C4-2B (cell line): ENCODE measurements around the gene TBX4.

ENCODE experiments used
- H3K27ac ChIP-seq: fragments of 450-650 bp; 2 replicates; pipeline ENCODE4 v1.5.1; 2017
- ZFX ChIP-seq: fragments of 450-650 bp; IDR thresholded peaks from 2 replicates; pipeline ENCODE4 v1.6.1; 2017
- TF ChIP-seq, protein P1 (sequence below): fragments of 450-650 bp; conservative IDR thresholded peaks from 2 replicates; pipeline ENCODE4 v1.5.1; 2017; ENCODE audit warnings: mild to moderate bottlenecking

The TBX4 gene

GRCh38 chr17:61482467-61482866, 30.2 kb downstream of the TBX4 start:
- no peak for TF ChIP-seq ZFX
- TF ChIP-seq, protein P1, sequence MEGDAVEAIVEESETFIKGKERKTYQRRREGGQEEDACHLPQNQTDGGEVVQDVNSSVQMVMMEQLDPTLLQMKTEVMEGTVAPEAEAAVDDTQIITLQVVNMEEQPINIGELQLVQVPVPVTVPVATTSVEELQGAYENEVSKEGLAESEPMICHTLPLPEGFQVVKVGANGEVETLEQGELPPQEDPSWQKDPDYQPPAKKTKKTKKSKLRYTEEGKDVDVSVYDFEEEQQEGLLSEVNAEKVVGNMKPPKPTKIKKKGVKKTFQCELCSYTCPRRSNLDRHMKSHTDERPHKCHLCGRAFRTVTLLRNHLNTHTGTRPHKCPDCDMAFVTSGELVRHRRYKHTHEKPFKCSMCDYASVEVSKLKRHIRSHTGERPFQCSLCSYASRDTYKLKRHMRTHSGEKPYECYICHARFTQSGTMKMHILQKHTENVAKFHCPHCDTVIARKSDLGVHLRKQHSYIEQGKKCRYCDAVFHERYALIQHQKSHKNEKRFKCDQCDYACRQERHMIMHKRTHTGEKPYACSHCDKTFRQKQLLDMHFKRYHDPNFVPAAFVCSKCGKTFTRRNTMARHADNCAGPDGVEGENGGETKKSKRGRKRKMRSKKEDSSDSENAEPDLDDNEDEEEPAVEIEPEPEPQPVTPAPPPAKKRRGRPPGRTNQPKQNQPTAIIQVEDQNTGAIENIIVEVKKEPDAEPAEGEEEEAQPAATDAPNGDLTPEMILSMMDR = no peak
- H3K27ac ChIP-seq = no peak overlapping the region

DNA sequence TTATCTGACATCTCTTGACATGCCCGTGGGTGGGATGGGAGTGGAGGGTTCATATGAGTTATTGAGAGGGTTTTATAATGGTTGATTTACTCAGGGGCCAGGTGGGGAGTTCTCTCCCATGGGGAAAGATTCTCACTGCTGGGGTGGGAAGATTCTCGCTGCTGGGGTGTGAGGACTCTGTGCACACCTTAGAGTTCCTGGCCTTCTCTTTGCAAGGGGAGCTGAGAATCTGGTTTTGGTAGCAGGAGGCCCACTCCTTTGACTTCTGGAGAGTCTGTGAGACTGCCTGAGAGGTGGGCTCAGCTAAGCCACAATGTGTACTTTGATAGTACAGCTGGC, 31.5 kb downstream of the TBX4 start:
- TF ChIP-seq ZFX = no peak
- TF ChIP-seq, protein P1 = no peak
- no peak overlapping the region for H3K27ac ChIP-seq

GRCh38 chr17:61484174-61484573, 32.0 kb downstream of the TBX4 start:
- H3K27ac ChIP-seq = no peak overlapping the region
- no peak for TF ChIP-seq ZFX
- TF ChIP-seq, protein P1 = no peak

- TF ChIP-seq, protein P1 = no peak
- TF ChIP-seq ZFX = no peak
- H3K27ac ChIP-seq = no peak overlapping the region
These were observed 33.0 kb downstream of the TBX4 start for GRCh38 chr17:61485067-61485775.

- no peak overlapping the region for H3K27ac ChIP-seq
- TF ChIP-seq ZFX = no peak
- TF ChIP-seq, protein P1 = no peak
These were observed 34.2 kb downstream of the TBX4 start for GRCh38 chr17:61486135-61487120.

- no peak for TF ChIP-seq ZFX
- TF ChIP-seq, protein P1 = no peak
- no peak overlapping the region for H3K27ac ChIP-seq
These were observed 35.2 kb downstream of the TBX4 start for GRCh38 chr17:61487161-61487988.
